ENCODE data around the gene FMN1.

FMN1 gene

GRCh38 chr15:33155691-33156420 lies 38.7 kb downstream of the FMN1 start:
- no peak for DNase-seq

- peak; percentile 94 for DNase-seq
Observed at GRCh38 chr15:33154351-33155166, 40.0 kb downstream of the FMN1 start.

GRCh38 chr15:33153548-33153947 lies 41.0 kb downstream of the FMN1 start:
- DNase-seq: no peak

GRCh38 chr15:33152502-33153109 lies 41.9 kb downstream of the FMN1 start:
- no peak for DNase-seq

- DNase-seq: no peak
Observed at GRCh38 chr15:33150971-33151370, 43.5 kb downstream of the FMN1 start.

DNA sequence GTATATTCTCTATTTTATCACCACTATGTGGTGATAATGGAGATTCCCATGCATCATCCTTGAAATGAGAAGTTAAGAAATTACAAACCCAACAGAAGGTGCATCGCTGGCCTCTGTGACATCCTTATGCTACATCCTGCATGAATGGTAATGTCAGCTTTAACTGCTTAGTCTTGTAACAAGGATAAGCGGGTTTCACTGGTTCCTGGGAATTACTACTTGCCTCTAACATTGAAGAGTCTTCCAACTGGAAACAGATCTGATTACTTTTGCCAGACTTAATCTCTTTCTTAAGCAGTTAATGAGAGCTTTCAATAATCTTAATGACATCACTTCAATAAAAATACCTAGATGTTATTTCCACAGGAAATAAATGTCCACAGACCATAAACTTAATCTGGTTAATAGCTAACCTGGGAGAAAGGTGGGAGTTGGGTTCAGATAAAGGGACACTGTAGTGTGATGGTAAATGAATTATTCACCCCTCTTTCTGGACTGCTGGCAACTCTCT lies 44.0 kb downstream of the FMN1 start:
- DNase-seq: no peak

- DNase-seq: no peak
Observed at GRCh38 chr15:33149919-33150318, 44.6 kb downstream of the FMN1 start.

DNA sequence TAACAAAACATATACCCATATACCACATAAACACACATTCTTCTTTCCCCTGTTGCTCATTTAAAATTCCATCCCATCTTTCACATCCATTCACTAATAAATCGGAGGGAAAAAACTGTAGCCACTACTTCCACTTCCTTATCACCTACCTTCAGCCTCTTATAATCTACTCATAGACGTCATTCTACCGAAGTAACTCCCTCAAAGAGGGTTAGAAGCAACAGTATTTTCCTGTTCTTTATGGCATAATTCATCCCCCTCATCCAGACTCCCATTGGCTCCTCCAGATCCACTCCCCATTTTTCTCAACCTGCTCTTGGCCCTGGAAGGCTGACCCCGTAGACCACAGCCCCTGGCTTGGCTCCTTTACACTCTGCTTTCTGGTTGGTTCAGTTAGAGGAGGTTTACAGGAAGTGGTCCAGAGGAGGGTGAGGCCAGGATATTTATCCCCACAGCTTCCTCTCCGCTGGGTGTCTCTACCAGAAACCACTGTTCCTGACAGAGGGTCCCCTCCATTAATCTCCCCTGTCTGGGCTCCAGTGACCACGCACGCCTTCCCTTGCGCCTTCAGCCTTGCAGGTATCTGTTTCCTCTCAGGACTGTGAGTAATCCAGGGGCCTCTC lies 46.3 kb downstream of the FMN1 start:
- no peak for DNase-seq

DNA sequence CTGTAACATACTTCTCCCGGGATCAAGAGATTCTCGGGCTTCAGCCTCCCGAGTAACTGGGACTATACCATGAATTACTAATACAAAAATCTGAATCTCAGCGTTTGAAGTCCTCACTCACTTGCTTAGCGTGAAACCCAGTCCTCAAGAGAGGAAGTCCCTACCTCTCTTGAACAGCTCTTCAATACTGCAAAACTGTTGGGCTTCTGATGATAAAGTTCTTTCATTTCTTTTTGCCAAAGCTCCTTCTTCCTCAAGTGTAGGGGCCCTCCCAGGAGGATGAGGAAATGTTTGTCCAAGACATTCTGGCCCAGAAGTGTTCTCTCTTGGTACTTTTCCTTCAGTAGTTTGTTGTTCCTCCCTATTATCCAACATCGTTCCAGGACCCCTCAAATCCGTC lies 48.5 kb downstream of the FMN1 start:
- no peak for DNase-seq

DNA sequence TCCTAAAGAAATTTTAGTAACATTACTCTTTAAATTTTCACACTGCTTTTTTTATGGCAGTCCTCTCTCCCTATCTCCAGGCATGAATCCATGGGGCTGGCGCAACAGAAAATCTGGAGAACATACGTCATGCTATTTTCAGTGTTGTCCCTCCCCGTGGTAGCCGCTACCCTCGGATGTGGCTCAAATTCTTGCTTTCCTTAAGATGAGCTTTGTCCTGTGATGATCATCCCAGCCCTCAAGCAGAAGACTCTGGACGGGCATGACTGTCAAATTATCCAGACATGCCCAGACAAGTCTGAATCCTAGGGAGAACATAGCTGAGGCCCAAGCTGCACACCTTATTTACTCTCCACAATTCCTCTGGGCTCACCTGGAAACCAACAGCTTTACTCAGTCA lies 49.1 kb downstream of the FMN1 start:
- DNase-seq: no peak

GRCh38 chr15:33142708-33143107 lies 51.8 kb downstream of the FMN1 start:
- no peak for DNase-seq

DNA sequence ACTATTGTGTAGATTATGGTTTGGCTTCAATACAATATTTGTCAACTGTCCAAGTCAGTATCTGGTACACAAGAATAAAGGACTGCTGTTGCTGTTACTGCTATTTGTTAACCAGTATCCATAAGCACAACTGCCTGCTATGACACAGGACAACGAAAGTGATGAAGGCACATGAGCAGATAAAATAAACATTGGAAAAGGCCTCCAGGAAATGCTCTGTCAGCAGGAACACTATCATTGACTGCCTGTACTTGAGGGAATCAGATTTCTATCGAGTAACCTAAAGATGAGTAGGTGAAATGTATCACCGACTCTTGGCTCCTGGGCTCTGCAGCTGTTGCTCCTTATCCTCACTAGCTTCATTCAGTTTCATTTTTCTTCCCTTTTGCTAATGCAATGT lies 56.5 kb downstream of the FMN1 start:
- DNase-seq: no peak

DNA sequence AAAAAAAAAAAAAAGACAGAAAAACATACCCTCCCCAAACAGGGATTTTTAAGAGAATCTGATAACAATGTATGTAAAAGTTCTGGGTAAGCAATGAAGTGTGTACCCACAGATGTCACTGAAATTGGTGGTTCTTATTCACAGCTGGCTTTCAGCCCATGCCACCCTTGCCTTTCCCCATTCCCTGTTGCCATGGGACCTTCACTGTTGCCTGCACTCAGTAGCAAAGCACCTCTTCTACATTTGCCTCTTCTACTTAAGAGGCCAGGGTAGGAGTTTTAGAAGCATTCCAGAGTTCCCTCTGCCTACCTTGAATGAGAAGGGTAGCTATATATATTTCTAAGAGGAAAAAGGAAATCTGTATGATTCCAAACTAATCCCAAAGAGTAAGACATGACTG lies 57.4 kb downstream of the FMN1 start:
- no peak for DNase-seq

- peak; percentile 31 for DNase-seq
Observed at GRCh38 chr15:33136353-33136752, 58.2 kb downstream of the FMN1 start.

- no peak for DNase-seq
Observed at GRCh38 chr15:33135355-33135781, 59.1 kb downstream of the FMN1 start.

- peak; percentile 74 for DNase-seq
Observed at GRCh38 chr15:33132722-33133345, 61.7 kb downstream of the FMN1 start.

DNA sequence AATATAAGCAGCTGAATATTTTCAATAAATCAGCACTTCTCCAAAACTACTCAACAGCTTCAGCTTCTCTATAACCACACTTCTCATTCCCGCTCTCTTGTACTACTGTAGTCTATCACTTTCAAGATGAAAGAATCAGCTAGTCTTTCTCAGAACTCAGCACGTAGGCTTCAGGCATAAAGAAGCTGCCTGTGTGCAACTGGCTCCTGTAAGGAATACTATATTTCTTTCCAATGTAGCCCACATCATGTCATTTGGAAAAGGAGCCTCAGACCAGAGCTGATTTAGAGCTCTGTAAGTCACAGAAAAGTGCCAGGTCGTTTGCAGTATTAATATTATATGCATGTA lies 62.3 kb downstream of the FMN1 start:
- DNase-seq: no peak

DNA sequence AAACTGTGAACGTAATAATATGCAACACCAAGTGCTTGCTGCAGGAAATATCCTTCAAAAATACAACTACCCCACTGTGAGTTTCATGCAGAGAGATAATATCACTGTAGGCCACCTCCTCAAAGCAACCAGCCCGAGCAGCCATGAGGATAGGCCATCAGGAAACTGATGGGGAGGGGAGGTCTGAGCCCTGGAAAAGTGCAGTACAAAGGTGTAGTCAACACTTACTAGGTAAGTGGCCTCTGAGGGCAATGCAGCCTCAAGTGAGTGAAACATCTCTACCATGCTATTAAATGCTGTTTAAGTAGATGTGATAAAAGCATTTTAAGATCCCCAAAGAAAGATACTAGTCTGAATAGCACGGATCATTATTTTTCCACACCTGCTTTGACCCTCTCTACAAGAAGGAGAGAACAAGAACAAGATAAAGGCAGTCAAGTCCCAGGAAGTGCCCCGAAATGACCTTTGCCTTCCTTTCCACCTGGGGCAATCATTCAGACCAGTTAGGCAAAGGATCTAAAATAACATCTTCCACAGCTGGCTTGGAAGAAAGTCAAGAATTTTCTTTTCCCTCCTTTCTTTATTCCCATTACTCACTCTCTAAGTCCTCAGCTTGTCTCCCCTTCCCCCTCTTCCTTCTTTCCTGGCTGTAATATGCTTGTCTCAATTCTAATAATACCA lies 62.8 kb downstream of the FMN1 start:
- DNase-seq: peak; percentile 71

GRCh38 chr15:33126559-33127290 lies 67.8 kb downstream of the FMN1 start:
- peak; percentile 97 for DNase-seq

GRCh38 chr15:33125894-33126537 lies 68.5 kb downstream of the FMN1 start:
- DNase-seq: no peak

GRCh38 chr15:33124811-33125210 lies 69.7 kb downstream of the FMN1 start:
- DNase-seq: peak; percentile 29
